Upper lobe of left lung (tissue), 4 donors: ENCODE results near the gene ZNF81.

Experiments
- POLR2A ChIP-seq, 4 donors: fragments of 450-650 bp; IDR thresholded peaks; one replicate each; pipeline ENCODE4 v1.5.1; 2016 to 2017; ENCODE audit warnings: antibody characterized with exemption in 4 of 4, mild to moderate bottlenecking in 2 of 4
- POLR2AphosphoS5 ChIP-seq, 2 donors: sonication (generic); formaldehyde crosslinking; IDR thresholded peaks; one replicate each; pipeline ENCODE4 v1.5.1; 2017; ENCODE audit warnings: antibody characterized with exemption in 2 of 2
- TF ChIP-seq, protein P1 (sequence below), 6 experiments: fragments of 450-650 bp in 4 of 6; fragments of 200-600 bp in 2 of 6; sonication (generic) in 2 of 6; IDR thresholded peaks; one replicate each; pipeline ENCODE4 v1.5.1; 2016 to 2019; ENCODE audit warnings: antibody characterized with exemption in 6 of 6

DNA sequence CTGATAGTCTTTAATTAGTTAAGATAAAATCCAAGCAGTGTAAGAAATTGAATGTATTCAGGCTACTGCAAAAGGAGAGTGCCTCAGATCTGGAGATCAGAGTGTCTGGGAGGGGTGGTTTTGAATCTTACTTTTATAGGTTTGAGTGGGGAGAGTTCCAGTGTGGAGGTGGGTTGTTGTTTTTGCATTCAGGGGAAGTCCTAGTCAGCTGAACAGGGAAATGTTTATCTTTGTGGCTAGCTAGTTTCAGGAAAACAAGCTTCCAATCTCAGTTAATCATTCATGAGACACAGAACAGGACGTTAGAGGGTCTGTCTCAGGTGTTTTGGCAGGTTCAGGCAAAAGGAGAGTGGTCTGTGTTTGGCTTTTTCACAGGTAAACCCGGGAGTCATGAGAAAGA is 26.0 kb downstream of the ZNF81 start:
- TF ChIP-seq POLR2AphosphoS5 (IDR thresholded peaks at IDR 0.05): no peak
- TF ChIP-seq, protein P1, sequence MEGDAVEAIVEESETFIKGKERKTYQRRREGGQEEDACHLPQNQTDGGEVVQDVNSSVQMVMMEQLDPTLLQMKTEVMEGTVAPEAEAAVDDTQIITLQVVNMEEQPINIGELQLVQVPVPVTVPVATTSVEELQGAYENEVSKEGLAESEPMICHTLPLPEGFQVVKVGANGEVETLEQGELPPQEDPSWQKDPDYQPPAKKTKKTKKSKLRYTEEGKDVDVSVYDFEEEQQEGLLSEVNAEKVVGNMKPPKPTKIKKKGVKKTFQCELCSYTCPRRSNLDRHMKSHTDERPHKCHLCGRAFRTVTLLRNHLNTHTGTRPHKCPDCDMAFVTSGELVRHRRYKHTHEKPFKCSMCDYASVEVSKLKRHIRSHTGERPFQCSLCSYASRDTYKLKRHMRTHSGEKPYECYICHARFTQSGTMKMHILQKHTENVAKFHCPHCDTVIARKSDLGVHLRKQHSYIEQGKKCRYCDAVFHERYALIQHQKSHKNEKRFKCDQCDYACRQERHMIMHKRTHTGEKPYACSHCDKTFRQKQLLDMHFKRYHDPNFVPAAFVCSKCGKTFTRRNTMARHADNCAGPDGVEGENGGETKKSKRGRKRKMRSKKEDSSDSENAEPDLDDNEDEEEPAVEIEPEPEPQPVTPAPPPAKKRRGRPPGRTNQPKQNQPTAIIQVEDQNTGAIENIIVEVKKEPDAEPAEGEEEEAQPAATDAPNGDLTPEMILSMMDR (IDR thresholded peaks at IDR 0.05): no peak
- no peak for TF ChIP-seq POLR2A (IDR thresholded peaks at IDR 0.05)
